A549 (cell line): ENCODE data around the gene ZMYND8.

Source experiments
- BCL3 ChIP-seq: fragments of >200 bp; sonication (Bioruptor Twin); formaldehyde crosslinking; IDR thresholded peaks from 3 replicates; pipeline ENCODE4 v1.6.1; 2016
- BHLHE40 ChIP-seq: IDR thresholded peaks from 2 replicates; pipeline ENCODE4 v1.6.1; 2012; ENCODE audit warnings: low read depth, low read length, inconsistent platforms
- CBX8 ChIP-seq: fragments of 200-600 bp; sonication (generic); IDR thresholded peaks from 2 replicates; pipeline ENCODE4 v1.6.1; 2016
- CHD4 ChIP-seq: fragments of 200-600 bp; sonication (generic); IDR thresholded peaks from 2 replicates; pipeline ENCODE4 v1.6.1; 2016; ENCODE audit warnings: antibody characterized with exemption, mild to moderate bottlenecking, borderline replicate concordance
- CTCF ChIP-seq: fragments of >200 bp; sonication (Bioruptor Twin); formaldehyde crosslinking; IDR thresholded peaks from 3 replicates; pipeline ENCODE4 v1.5.1; 2016
- ELK1 ChIP-seq: fragments of 150-350 bp; IDR thresholded peaks from 2 replicates; pipeline ENCODE4 v1.6.1; 2014; ENCODE audit warnings: low read depth, mild to moderate bottlenecking, low read length
- HOXA7 ChIP-seq: fragments of 250-450 bp; sonication (Bioruptor Pico); IDR thresholded peaks from 2 replicates; pipeline ENCODE4 v1.5.0; 2020; ENCODE audit warnings: mild to moderate bottlenecking, moderate library complexity
- MAFK ChIP-seq: fragments of 450-650 bp; IDR thresholded peaks from 2 replicates; pipeline ENCODE4 v1.6.1; 2014; ENCODE audit not compliant: partially characterized antibody
- MAX ChIP-seq: IDR thresholded peaks from 2 replicates; pipeline ENCODE4 v1.6.1; 2012
- POLR2A ChIP-seq: IDR thresholded peaks from 2 replicates; pipeline ENCODE4 v1.6.1; 2012; ENCODE audit warnings: mild to moderate bottlenecking, low read length
- RAD21 ChIP-seq, 2 experiments: fragments of >200 bp in 1 of 2; sonication (Bioruptor Twin) in 1 of 2; formaldehyde crosslinking in 1 of 2; IDR thresholded peaks in 1 of 2; conservative IDR thresholded peaks in 1 of 2; 2 replicates in 1 of 2; 3 replicates in 1 of 2; pipeline ENCODE4 v1.6.1; 2012 to 2018; ENCODE audit warnings: inconsistent platforms in 1 of 2
- RARB ChIP-seq: fragments of 250-450 bp; sonication (Bioruptor Pico); IDR thresholded peaks from 2 replicates; pipeline ENCODE4 v1.8.0; 2021; ENCODE audit warnings: mild to moderate bottlenecking, moderate library complexity
- RFX5 ChIP-seq: fragments of 450-650 bp; IDR thresholded peaks from 2 replicates; pipeline ENCODE4 v1.7.1; 2014; ENCODE audit warnings: antibody characterized with exemption, mild to moderate bottlenecking, moderate library complexity

GRCh38 chr20:47346172-47346571 is 10.3 kb downstream of the ZMYND8 start:
- TF ChIP-seq CHD4, result no peak
- no peak for TF ChIP-seq CTCF
- TF ChIP-seq HOXA7 (CRISPR knock-in tag), result no peak
- TF ChIP-seq RAD21 (conservative IDR thresholded peaks at IDR 0.05 in 1 of 2, IDR thresholded peaks at IDR 0.05 in 1 of 2), result no peak
- TF ChIP-seq MAFK, result no peak
- no peak for TF ChIP-seq ELK1
- no peak for TF ChIP-seq RARB (CRISPR knock-in tag)
- no peak for TF ChIP-seq MAX
- no peak for TF ChIP-seq BCL3
- no peak for TF ChIP-seq POLR2A
- no peak for TF ChIP-seq RFX5
- TF ChIP-seq CBX8, result no peak
- no peak for TF ChIP-seq BHLHE40
